ENCODE data around the gene MEST. TPM values are rescaled to one million over a fixed set of nuclear protein-coding genes. Genes with fewer than 3 reads are reported as not detected.
A peak's percentile ranks its signal among the peaks of the same experiment; 100 is the strongest.
"Not testable (repeated sequence)": the region's sequence is repeated elsewhere in the genome, so short reads cannot be mapped to it uniquely, and the experiment has no call there.

Gene MEST
- total RNA-seq, 1 donor from 2014 or later, result 0.40 TPM

- not testable (repeated sequence) for DNase-seq (ENCODE audit: low read depth in 2 of 2)
Observed at GRCh38 chr7:130523519-130524125, 31.7 kb downstream of the MEST start.

- no peak for DNase-seq (ENCODE audit: low read depth in 2 of 2)
Observed at GRCh38 chr7:130524628-130525027, 32.7 kb downstream of the MEST start.

GRCh38 chr7:130527752-130528355 lies 36.0 kb downstream of the MEST start:
- not testable (repeated sequence) for DNase-seq (ENCODE audit: low read depth in 2 of 2)

GRCh38 chr7:130529417-130529816 lies 37.5 kb downstream of the MEST start:
- no peak for DNase-seq (ENCODE audit: low read depth in 2 of 2)

GRCh38 chr7:130537894-130538293 lies 46.0 kb downstream of the MEST start:
- peak in 1 of 2 donors; percentile 39 for DNase-seq (ENCODE audit: low read depth in 2 of 2)

- not testable (repeated sequence) for DNase-seq (ENCODE audit: low read depth in 2 of 2)
Observed at GRCh38 chr7:130541287-130541686, 49.4 kb downstream of the MEST start.

- DNase-seq (ENCODE audit: low read depth in 2 of 2), result not testable (repeated sequence)
Observed at GRCh38 chr7:130542297-130542696, 50.4 kb downstream of the MEST start.

- DNase-seq (ENCODE audit: low read depth in 2 of 2), result no peak
Observed at GRCh38 chr7:130543487-130544010, 51.7 kb downstream of the MEST start.

GRCh38 chr7:130544356-130544755 lies 52.5 kb downstream of the MEST start:
- DNase-seq (ENCODE audit: low read depth in 2 of 2), result no peak

GRCh38 chr7:130553398-130554029 lies 61.6 kb downstream of the MEST start:
- no peak for DNase-seq (ENCODE audit: low read depth in 2 of 2)

GRCh38 chr7:130554481-130554880 lies 62.6 kb downstream of the MEST start:
- DNase-seq (ENCODE audit: low read depth in 2 of 2), result no peak

Other genes starting within 250 kb of the MEST start
- not detected in 2 replicates for gene CPA2, start 225.2 kb upstream of the MEST start, total RNA-seq
- gene CPA4, start 198.9 kb upstream of the MEST start, total RNA-seq, result under 0.01 TPM in 1 of 2 replicates, not detected in the other
- not detected in 2 replicates for gene CPA5, start 147.3 kb upstream of the MEST start, total RNA-seq
- gene CPA1, start 111.6 kb upstream of the MEST start, total RNA-seq, result not detected in 2 replicates
- gene CEP41, start 51.1 kb upstream of the MEST start, total RNA-seq, result 1.6 and 3.1 TPM in 2 replicates
- gene COPG2, start 176.7 kb downstream of the MEST start, total RNA-seq, result 8.3 and 13.7 TPM in 2 replicates
- not detected in 2 replicates for gene TSGA13, start 194.5 kb downstream of the MEST start, total RNA-seq
- gene KLF14, start 242.1 kb downstream of the MEST start, total RNA-seq, result not detected in 2 replicates

Measured in lung microvascular endothelial cell (primary cell).